DND-41 (cell line): ENCODE results near the gene IL17F.

Experiments
- ATAC-seq: fragments of 200-7000 bp; cut with Tn5 transposase; 3 replicates; pipeline ENCODE4 v1.9.1; 2021; ENCODE audit warnings: low read depth; ENCODE audit not compliant: insufficient read depth
- DNase-seq: peaks from one replicate; pipeline ENCODE4 v3.0.0-alpha.2; 2020
- H2AFZ ChIP-seq: 2 replicates; pipeline ENCODE4 v1.6.0; 2012; ENCODE audit warnings: low read depth, low read length
- H3K27ac ChIP-seq: 2 replicates; pipeline ENCODE4 v1.5.1; 2012; ENCODE audit warnings: low read length, inconsistent platforms
- H3K27me3 ChIP-seq: fragments of 200-600 bp; sonication (generic); 2 replicates; pipeline ENCODE4 v1.6.0; 2012; ENCODE audit warnings: low read length, mild to moderate bottlenecking, inconsistent platforms; ENCODE audit not compliant: insufficient read depth, poor library complexity
- H3K36me3 ChIP-seq: 2 replicates; pipeline ENCODE4 v1.5.1; 2012; ENCODE audit warnings: low read length, inconsistent platforms; ENCODE audit not compliant: insufficient read depth
- H3K4me1 ChIP-seq: 2 replicates; pipeline ENCODE4 v1.5.1; 2012; ENCODE audit warnings: mild to moderate bottlenecking, low read length; ENCODE audit not compliant: insufficient read depth
- H3K4me2 ChIP-seq: 2 replicates; pipeline ENCODE4 v1.6.0; 2012; ENCODE audit warnings: mild to moderate bottlenecking, moderate library complexity, low read length, inconsistent platforms; ENCODE audit not compliant: insufficient read depth
- H3K4me3 ChIP-seq, 2 experiments: fragments of 200-600 bp in 1 of 2; shearing (Covaris generic) in 1 of 2; 2 replicates each; pipeline ENCODE4 v1.5.1; 2012 to 2016; ENCODE audit warnings: inconsistent platforms in 2 of 2, low read length in 2 of 2, mild to moderate bottlenecking in 2 of 2, low read depth in 1 of 2, moderate library complexity in 1 of 2
- H3K79me2 ChIP-seq: 2 replicates; pipeline ENCODE4 v1.6.0; 2012; ENCODE audit warnings: low read length, inconsistent platforms; ENCODE audit not compliant: insufficient read depth
- H3K9ac ChIP-seq: 2 replicates; pipeline ENCODE4 v1.6.0; 2012; ENCODE audit warnings: low read depth, mild to moderate bottlenecking, inconsistent platforms, low read length, moderate library complexity
- H3K9me3 ChIP-seq: 2 replicates; pipeline ENCODE4 v1.5.1; 2012; ENCODE audit warnings: low read length, moderate library complexity, mild to moderate bottlenecking, inconsistent platforms; ENCODE audit not compliant: insufficient read depth, severe bottlenecking
- H4K20me1 ChIP-seq: 2 replicates; pipeline ENCODE4 v1.6.0; 2012; ENCODE audit warnings: low read length; ENCODE audit not compliant: insufficient read depth
- CTCF ChIP-seq: IDR thresholded peaks from 2 replicates; pipeline ENCODE4 v1.5.1; 2012; ENCODE audit warnings: borderline replicate concordance, low read length, moderate library complexity, mild to moderate bottlenecking; ENCODE audit not compliant: poor library complexity, severe bottlenecking; ENCODE audit errors: extremely low read depth
- EZH2 ChIP-seq: IDR thresholded peaks from 3 replicates; pipeline ENCODE4 v1.6.1; 2012; ENCODE audit warnings: borderline replicate concordance, low read depth, mild to moderate bottlenecking, moderate library complexity, low read length, inconsistent platforms; ENCODE audit not compliant: severe bottlenecking

The IL17F gene

GRCh38 chr6:52209770-52210169 lies 34.5 kb downstream of the IL17F start:
- no peak for DNase-seq
- 0 out of 2 replicates have a peak, but pooled peaks cover 7% of the 10 kb centered on the region for H3K4me1 ChIP-seq
- no peaks in the 10 kb centered on the region for H4K20me1 ChIP-seq
- no peak for ATAC-seq
- H2AFZ ChIP-seq: no peak overlapping the region
- H3K4me2 ChIP-seq: no peak overlapping the region
- no peaks in the 10 kb centered on the region for H3K27me3 ChIP-seq
- H3K36me3 ChIP-seq: no peaks in the 10 kb centered on the region
- no peak overlapping the region for H3K27ac ChIP-seq
- H3K9ac ChIP-seq: no peak overlapping the region
- TF ChIP-seq EZH2: no peak
- TF ChIP-seq CTCF: no peak
- no peaks in the 10 kb centered on the region for H3K79me2 ChIP-seq
- H3K4me3 ChIP-seq: no peak overlapping the region
- no peaks in the 10 kb centered on the region for H3K9me3 ChIP-seq

- TF ChIP-seq EZH2: no peak
- TF ChIP-seq CTCF: no peak
Observed at GRCh38 chr6:52208612-52209011, 35.7 kb downstream of the IL17F start.

GRCh38 chr6:52207066-52207465 lies 37.2 kb downstream of the IL17F start:
- Histone ChIP-seq H3K4me2 (no peak overlapping the region), H3K4me1 (no peaks in the 10 kb centered on the region), H2AFZ (no peak overlapping the region), H3K36me3 (no peaks in the 10 kb centered on the region), H3K27me3 (no peaks in the 10 kb centered on the region), H3K9ac (no peak overlapping the region), H4K20me1 (no peaks in the 10 kb centered on the region), H3K79me2 (no peaks in the 10 kb centered on the region), H3K27ac (no peak overlapping the region), H3K4me3 (no peak overlapping the region), H3K9me3 (no peaks in the 10 kb centered on the region)
- DNase-seq: no peak
- ATAC-seq: no peak
- no peak for TF ChIP-seq EZH2
- peak; percentile 12 for TF ChIP-seq CTCF

More at GRCh38 chr6:52208612-52209011, 35.7 kb downstream of the IL17F start:
- Histone ChIP-seq H3K27me3 (no peaks in the 10 kb centered on the region), H3K36me3 (no peaks in the 10 kb centered on the region), H3K79me2 (no peaks in the 10 kb centered on the region), H3K4me2 (no peak overlapping the region), H3K27ac (no peak overlapping the region), H3K4me3 (no peak overlapping the region), H4K20me1 (no peaks in the 10 kb centered on the region), H3K4me1 (0 out of 2 replicates have a peak, but pooled peaks cover 7% of the 10 kb centered on the region), H3K9me3 (no peaks in the 10 kb centered on the region), H3K9ac (no peak overlapping the region), H2AFZ (no peak overlapping the region; the same call in 1 of the 2 replicates)
- DNase-seq (no peak), ATAC-seq (no peak)

- H3K4me2 ChIP-seq: no peak overlapping the region
- H2AFZ ChIP-seq: no peak overlapping the region
- H3K9me3 ChIP-seq: peaks cover 17% of the 10 kb centered on the region
- no peaks in the 10 kb centered on the region for H4K20me1 ChIP-seq
- ATAC-seq (no peak), DNase-seq (no peak)
- H3K4me3 ChIP-seq: no peak overlapping the region
- H3K79me2 ChIP-seq: no peaks in the 10 kb centered on the region
- H3K4me1 ChIP-seq: no peaks in the 10 kb centered on the region
- H3K27ac ChIP-seq: no peak overlapping the region
- TF ChIP-seq EZH2: no peak
- no peak for TF ChIP-seq CTCF
- H3K27me3 ChIP-seq: no peaks in the 10 kb centered on the region
- no peaks in the 10 kb centered on the region for H3K36me3 ChIP-seq
- H3K9ac ChIP-seq: no peak overlapping the region
Observed at GRCh38 chr6:52201493-52201892, 42.8 kb downstream of the IL17F start.
